SJCRH30 (cell line): ENCODE data around the gene PUM2. TPM values are rescaled to one million over a fixed set of nuclear protein-coding genes. Genes with fewer than 3 reads are reported as not detected.
"Not testable (repeated sequence)": the region's sequence is repeated elsewhere in the genome, so short reads cannot be mapped to it uniquely, and the experiment has no call there.

ENCODE experiments used
- DNase-seq, 2 experiments: peaks; one replicate each; pipeline ENCODE4 v3.0.0-alpha.2; 2015 to 2020
- H3K27ac ChIP-seq: fragments of 250-450 bp; sonication (Bioruptor Pico); 2 replicates; pipeline ENCODE4 v1.5.1; 2020; ENCODE audit warnings: mild to moderate bottlenecking, moderate library complexity
- H3K27me3 ChIP-seq: fragments of 250-450 bp; sonication (Bioruptor Pico); 2 replicates; pipeline ENCODE4 v1.5.1; 2020; ENCODE audit warnings: mild to moderate bottlenecking, moderate library complexity
- H3K36me3 ChIP-seq: fragments of 250-450 bp; sonication (Bioruptor Pico); 2 replicates; pipeline ENCODE4 v1.5.1; 2020; ENCODE audit warnings: mild to moderate bottlenecking, moderate library complexity
- H3K4me1 ChIP-seq: fragments of 250-450 bp; sonication (Bioruptor Pico); 2 replicates; pipeline ENCODE4 v1.5.1; 2020; ENCODE audit warnings: mild to moderate bottlenecking, moderate library complexity
- H3K4me3 ChIP-seq: fragments of 250-450 bp; sonication (Bioruptor Pico); 2 replicates; pipeline ENCODE4 v1.5.1; 2020; ENCODE audit warnings: mild to moderate bottlenecking, moderate library complexity
- H3K9me3 ChIP-seq: fragments of 250-450 bp; sonication (Bioruptor Pico); replicated peaks from 2 replicates; pipeline ENCODE4 v1.5.1; 2020; ENCODE audit warnings: mild to moderate bottlenecking, moderate library complexity
- total RNA-seq: library from RNA; depleted of rRNA; stranded (reverse); fragments of >200 nt; shearing (Covaris generic); gene quantifications from 2 replicates; pipeline ENCODE4 v1.2.3, GENCODE V29; 2014

Gene PUM2
- total RNA-seq, 1 experiment from 2014 or later = 69.0 TPM

- no peak for DNase-seq
- Histone ChIP-seq H3K27me3 (no peaks in the 10 kb centered on the region), H3K36me3 (peaks cover 91% of the 10 kb centered on the region), H3K4me3 (no peak overlapping the region), H3K4me1 (no peaks in the 10 kb centered on the region), H3K9me3 (no peaks in the 10 kb centered on the region), H3K27ac (no peak overlapping the region)
Measured at GRCh38 chr2:20254731-20255130, 95.9 kb downstream of the PUM2 start.

GRCh38 chr2:20250436-20250835, 100.2 kb downstream of the PUM2 start:
- H3K27ac ChIP-seq = no peak overlapping the region
- H3K27me3 ChIP-seq = no peaks in the 10 kb centered on the region
- no peak overlapping the region for H3K4me3 ChIP-seq
- DNase-seq = no peak
- H3K36me3 ChIP-seq = peaks cover 82% of the 10 kb centered on the region
- no peaks in the 10 kb centered on the region for H3K9me3 ChIP-seq
- no peaks in the 10 kb centered on the region for H3K4me1 ChIP-seq

GRCh38 chr2:20249170-20249569, 101.5 kb downstream of the PUM2 start:
- Histone ChIP-seq H3K4me3 (no peak overlapping the region), H3K27me3 (no peaks in the 10 kb centered on the region), H3K27ac (no peak overlapping the region), H3K36me3 (peaks cover 69% of the 10 kb centered on the region), H3K4me1 (no peaks in the 10 kb centered on the region), H3K9me3 (no peaks in the 10 kb centered on the region)
- DNase-seq = no peak

GRCh38 chr2:20247084-20247483, 103.6 kb downstream of the PUM2 start:
- Histone ChIP-seq H3K27ac (no peak overlapping the region), H3K4me3 (no peak overlapping the region), H3K4me1 (no peaks in the 10 kb centered on the region), H3K9me3 (no peaks in the 10 kb centered on the region), H3K27me3 (no peaks in the 10 kb centered on the region), H3K36me3 (peaks cover 50% of the 10 kb centered on the region)
- no peak for DNase-seq

- H3K27me3 ChIP-seq, H3K27ac ChIP-seq, H3K4me1 ChIP-seq, H3K4me3 ChIP-seq, DNase-seq, H3K9me3 ChIP-seq: not testable (repeated sequence)
- peaks cover 18% of the 10 kb centered on the region for H3K36me3 ChIP-seq
Measured at GRCh38 chr2:20243637-20244036, 107.0 kb downstream of the PUM2 start.

- Histone ChIP-seq H3K27me3 (no peaks in the 10 kb centered on the region), H3K4me3 (no peak overlapping the region), H3K27ac (no peak overlapping the region), H3K4me1 (no peaks in the 10 kb centered on the region), H3K36me3 (peaks cover 12% of the 10 kb centered on the region), H3K9me3 (no peaks in the 10 kb centered on the region)
- DNase-seq = peak in 1 of 2 experiments; percentile 39
Measured at GRCh38 chr2:20242727-20243377, 107.8 kb downstream of the PUM2 start.

- H3K27ac ChIP-seq = no peak overlapping the region
- H3K4me3 ChIP-seq = no peak overlapping the region
- peaks cover 5% of the 10 kb centered on the region for H3K36me3 ChIP-seq
- H3K9me3 ChIP-seq = no peaks in the 10 kb centered on the region
- DNase-seq = no peak
- no peaks in the 10 kb centered on the region for H3K27me3 ChIP-seq
- H3K4me1 ChIP-seq = no peaks in the 10 kb centered on the region
Measured at GRCh38 chr2:20241973-20242726, 108.5 kb downstream of the PUM2 start.

- DNase-seq, H3K27me3 ChIP-seq, H3K4me3 ChIP-seq, H3K9me3 ChIP-seq, H3K27ac ChIP-seq, H3K4me1 ChIP-seq, H3K36me3 ChIP-seq: not testable (repeated sequence)
Measured at GRCh38 chr2:20240291-20240690, 110.4 kb downstream of the PUM2 start.

- Histone ChIP-seq H3K27ac (no peak overlapping the region), H3K9me3 (no peaks in the 10 kb centered on the region), H3K4me1 (no peaks in the 10 kb centered on the region), H3K27me3 (no peaks in the 10 kb centered on the region), H3K4me3 (no peak overlapping the region), H3K36me3 (no peaks in the 10 kb centered on the region)
- no peak for DNase-seq
Measured at GRCh38 chr2:20236496-20236895, 114.1 kb downstream of the PUM2 start.

GRCh38 chr2:20235655-20236305, 114.9 kb downstream of the PUM2 start:
- H3K4me3 ChIP-seq = no peak overlapping the region
- no peaks in the 10 kb centered on the region for H3K9me3 ChIP-seq
- no peaks in the 10 kb centered on the region for H3K27me3 ChIP-seq
- no peaks in the 10 kb centered on the region for H3K36me3 ChIP-seq
- H3K4me1 ChIP-seq = no peaks in the 10 kb centered on the region
- H3K27ac ChIP-seq = no peak overlapping the region
- no peak for DNase-seq

- H3K4me1 ChIP-seq, H3K9me3 ChIP-seq, H3K36me3 ChIP-seq, DNase-seq, H3K4me3 ChIP-seq, H3K27me3 ChIP-seq, H3K27ac ChIP-seq: not testable (repeated sequence)
Measured at GRCh38 chr2:20234597-20234996, 116.0 kb downstream of the PUM2 start.

- Histone ChIP-seq H3K27ac (no peak overlapping the region), H3K4me3 (no peak overlapping the region), H3K9me3 (no peaks in the 10 kb centered on the region), H3K4me1 (no peaks in the 10 kb centered on the region), H3K27me3 (no peaks in the 10 kb centered on the region), H3K36me3 (no peaks in the 10 kb centered on the region)
- no peak for DNase-seq
Measured at GRCh38 chr2:20232837-20233207, 117.8 kb downstream of the PUM2 start.

- Histone ChIP-seq H3K36me3 (no peaks in the 10 kb centered on the region), H3K9me3 (no peaks in the 10 kb centered on the region), H3K27ac (no peak overlapping the region), H3K27me3 (no peaks in the 10 kb centered on the region), H3K4me3 (no peak overlapping the region), H3K4me1 (no peaks in the 10 kb centered on the region)
- DNase-seq = no peak
Measured at GRCh38 chr2:20231598-20232026, 119.0 kb downstream of the PUM2 start.

GRCh38 chr2:20231159-20231558, 119.5 kb downstream of the PUM2 start:
- Histone ChIP-seq H3K4me3 (no peak overlapping the region), H3K36me3 (no peaks in the 10 kb centered on the region), H3K9me3 (no peaks in the 10 kb centered on the region), H3K27me3 (no peaks in the 10 kb centered on the region), H3K4me1 (no peaks in the 10 kb centered on the region), H3K27ac (no peak overlapping the region)
- no peak for DNase-seq

- no peak for DNase-seq
- Histone ChIP-seq H3K4me1 (no peaks in the 10 kb centered on the region), H3K27ac (no peak overlapping the region), H3K36me3 (no peaks in the 10 kb centered on the region), H3K9me3 (no peaks in the 10 kb centered on the region), H3K27me3 (no peaks in the 10 kb centered on the region), H3K4me3 (no peak overlapping the region)
Measured at GRCh38 chr2:20230114-20230425, 120.6 kb downstream of the PUM2 start.
